ENCODE measurements around the gene IGF2R. TPM values are rescaled to one million over a fixed set of nuclear protein-coding genes. Genes with fewer than 3 reads are reported as not detected.

IGF2R gene
- total and polyA plus RNA-seq, 2 donors from 2014 or later, result 23.7 to 88.6 TPM

DNA sequence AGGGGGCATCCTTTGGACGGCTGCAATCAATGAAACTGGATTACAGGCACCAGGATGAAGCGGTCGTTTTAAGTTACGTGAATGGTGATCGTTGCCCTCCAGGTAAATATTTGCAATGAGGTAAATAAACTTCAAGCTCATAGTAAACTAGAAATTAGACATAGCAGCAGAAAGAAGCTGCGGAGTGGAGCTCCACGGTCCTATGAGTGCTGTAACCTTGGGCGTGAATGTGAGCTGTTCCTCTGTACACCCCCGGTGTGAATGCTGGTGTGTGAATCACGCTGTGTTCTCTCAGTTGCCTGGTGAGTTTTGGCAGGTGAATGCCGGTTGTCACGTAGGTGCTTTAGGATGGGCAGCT lies 110.8 kb downstream of the IGF2R start:
- FAIRE-seq (no peak), DNase-seq (no peak)
- TF ChIP-seq, protein P1, sequence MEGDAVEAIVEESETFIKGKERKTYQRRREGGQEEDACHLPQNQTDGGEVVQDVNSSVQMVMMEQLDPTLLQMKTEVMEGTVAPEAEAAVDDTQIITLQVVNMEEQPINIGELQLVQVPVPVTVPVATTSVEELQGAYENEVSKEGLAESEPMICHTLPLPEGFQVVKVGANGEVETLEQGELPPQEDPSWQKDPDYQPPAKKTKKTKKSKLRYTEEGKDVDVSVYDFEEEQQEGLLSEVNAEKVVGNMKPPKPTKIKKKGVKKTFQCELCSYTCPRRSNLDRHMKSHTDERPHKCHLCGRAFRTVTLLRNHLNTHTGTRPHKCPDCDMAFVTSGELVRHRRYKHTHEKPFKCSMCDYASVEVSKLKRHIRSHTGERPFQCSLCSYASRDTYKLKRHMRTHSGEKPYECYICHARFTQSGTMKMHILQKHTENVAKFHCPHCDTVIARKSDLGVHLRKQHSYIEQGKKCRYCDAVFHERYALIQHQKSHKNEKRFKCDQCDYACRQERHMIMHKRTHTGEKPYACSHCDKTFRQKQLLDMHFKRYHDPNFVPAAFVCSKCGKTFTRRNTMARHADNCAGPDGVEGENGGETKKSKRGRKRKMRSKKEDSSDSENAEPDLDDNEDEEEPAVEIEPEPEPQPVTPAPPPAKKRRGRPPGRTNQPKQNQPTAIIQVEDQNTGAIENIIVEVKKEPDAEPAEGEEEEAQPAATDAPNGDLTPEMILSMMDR (IDR thresholded peaks at IDR 0.05; ENCODE audit: borderline replicate concordance, extremely low read depth, insufficient read depth), result no peak
- Histone ChIP-seq H3K27me3 (ENCODE audit: control insufficient read depth, insufficient read depth, low read length) (no peaks in the 10 kb centered on the region), H3K4me3 (ENCODE audit: low read length in 3 of 3) (no peak overlapping the region), H3K9ac (ENCODE audit: low read length in 3 of 3) (no peak overlapping the region), H3K27ac (ENCODE audit: low read depth in 2 of 2, low read length in 2 of 2) (no peak overlapping the region), H3K4me1 (ENCODE audit: control insufficient read depth in 2 of 3, insufficient read depth in 2 of 3, low read depth in 1 of 3, low read length in 3 of 3) (no peaks in the 10 kb centered on the region), H3K9me3 (ENCODE audit: control insufficient read depth in 2 of 3, insufficient read depth in 1 of 3, low read length in 3 of 3) (no peaks in the 10 kb centered on the region), H3K36me3 (ENCODE audit: control insufficient read depth in 2 of 3, insufficient read depth in 3 of 3, low read length in 3 of 3) (peaks cover 7 to 65% (median 44%) of the 10 kb centered on the region in 3 donors)
- intact Hi-C loops (cut with DNase I), result no loop called here

DNA sequence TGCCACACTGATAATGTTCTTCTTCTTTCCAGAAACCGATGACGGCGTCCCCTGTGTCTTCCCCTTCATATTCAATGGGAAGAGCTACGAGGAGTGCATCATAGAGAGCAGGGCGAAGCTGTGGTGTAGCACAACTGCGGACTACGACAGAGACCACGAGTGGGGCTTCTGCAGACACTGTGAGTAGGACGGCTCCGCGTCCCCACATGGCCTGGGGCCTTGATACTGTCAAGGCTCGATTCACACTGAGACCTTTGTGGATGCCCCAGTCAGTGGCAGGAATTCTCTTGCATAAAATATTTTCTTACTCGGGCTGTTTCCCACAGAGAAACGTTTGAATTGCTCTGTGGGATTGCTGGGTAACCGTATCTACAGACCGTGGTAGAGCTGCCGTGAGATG lies 111.2 kb downstream of the IGF2R start:
- no peak overlapping the region for H3K27ac ChIP-seq (ENCODE audit: low read depth in 2 of 2, low read length in 2 of 2)
- FAIRE-seq (no peak), DNase-seq (no peak)
- intact Hi-C loops (cut with DNase I), result no loop called here
- H3K9ac ChIP-seq (ENCODE audit: low read length in 3 of 3), result no peak overlapping the region
- no peaks in the 10 kb centered on the region for H3K9me3 ChIP-seq (ENCODE audit: control insufficient read depth in 2 of 3, insufficient read depth in 1 of 3, low read length in 3 of 3)
- peaks cover 9 to 69% (median 46%) of the 10 kb centered on the region in 3 donors for H3K36me3 ChIP-seq (ENCODE audit: control insufficient read depth in 2 of 3, insufficient read depth in 3 of 3, low read length in 3 of 3)
- TF ChIP-seq, protein P1 (IDR thresholded peaks at IDR 0.05; ENCODE audit: borderline replicate concordance, extremely low read depth, insufficient read depth), result no peak
- no peaks in the 10 kb centered on the region for H3K4me1 ChIP-seq (ENCODE audit: control insufficient read depth in 2 of 3, insufficient read depth in 2 of 3, low read depth in 1 of 3, low read length in 3 of 3)
- H3K27me3 ChIP-seq (ENCODE audit: control insufficient read depth, insufficient read depth, low read length), result no peaks in the 10 kb centered on the region
- H3K4me3 ChIP-seq (ENCODE audit: low read length in 3 of 3), result no peak overlapping the region

DNA sequence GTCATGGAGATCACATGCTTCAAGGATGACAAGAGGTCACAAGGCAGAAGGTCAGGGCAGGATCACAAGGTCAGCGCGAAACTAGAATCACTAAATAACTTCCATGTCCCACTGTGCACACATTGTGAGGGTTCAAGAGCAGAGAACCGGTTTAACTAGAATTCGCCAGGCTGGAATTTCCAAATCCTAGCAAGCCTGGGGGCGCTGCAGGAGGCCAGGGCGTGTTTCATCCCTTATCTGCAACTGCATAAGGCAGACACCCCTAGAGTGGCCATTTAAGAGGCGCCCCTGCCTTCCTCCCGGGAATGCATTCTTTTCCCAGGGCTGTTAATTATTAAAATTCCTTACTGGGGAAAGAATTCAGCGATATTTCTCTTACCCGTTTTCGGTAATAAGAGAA lies 112.5 kb downstream of the IGF2R start:
- H3K27ac ChIP-seq (ENCODE audit: low read depth in 2 of 2, low read length in 2 of 2), result no peak overlapping the region
- H3K4me3 ChIP-seq (ENCODE audit: low read length in 3 of 3), result no peak overlapping the region
- DNase-seq (no peak), FAIRE-seq (no peak)
- intact Hi-C loops (cut with DNase I), result no loop called here
- H3K27me3 ChIP-seq (ENCODE audit: control insufficient read depth, insufficient read depth, low read length), result no peaks in the 10 kb centered on the region
- TF ChIP-seq, protein P1 (IDR thresholded peaks at IDR 0.05; ENCODE audit: borderline replicate concordance, extremely low read depth, insufficient read depth), result no peak
- no peaks in the 10 kb centered on the region for H3K4me1 ChIP-seq (ENCODE audit: control insufficient read depth in 2 of 3, insufficient read depth in 2 of 3, low read depth in 1 of 3, low read length in 3 of 3)
- peaks cover 11 to 70% (median 50%) of the 10 kb centered on the region in 3 donors for H3K36me3 ChIP-seq (ENCODE audit: control insufficient read depth in 2 of 3, insufficient read depth in 3 of 3, low read length in 3 of 3)
- H3K9ac ChIP-seq (ENCODE audit: low read length in 3 of 3), result no peak overlapping the region
- H3K9me3 ChIP-seq (ENCODE audit: control insufficient read depth in 2 of 3, insufficient read depth in 1 of 3, low read length in 3 of 3), result no peaks in the 10 kb centered on the region

DNA sequence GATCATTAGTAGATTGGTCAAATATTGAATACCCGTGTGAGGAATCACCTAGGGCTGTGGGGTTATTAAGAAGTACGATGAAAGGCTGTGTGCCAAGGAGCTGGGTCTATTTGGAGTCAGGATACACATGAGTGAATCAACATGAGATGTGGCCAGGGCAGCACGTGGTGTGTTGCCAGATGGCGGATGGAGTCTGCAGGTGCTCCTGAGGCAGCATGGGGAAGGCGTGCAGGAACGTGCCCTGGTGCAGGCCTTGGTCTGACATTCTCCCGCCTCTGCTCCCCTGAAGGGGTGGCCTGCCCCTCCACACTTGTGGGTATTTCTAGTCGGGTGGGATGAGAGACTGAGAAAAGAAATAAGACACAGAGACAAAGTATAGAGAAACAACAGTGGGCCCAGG lies 113.7 kb downstream of the IGF2R start:
- Histone ChIP-seq H3K4me1 (ENCODE audit: control insufficient read depth in 2 of 3, insufficient read depth in 2 of 3, low read depth in 1 of 3, low read length in 3 of 3) (no peaks in the 10 kb centered on the region), H3K27ac (ENCODE audit: low read depth in 2 of 2, low read length in 2 of 2) (no peak overlapping the region), H3K36me3 (ENCODE audit: control insufficient read depth in 2 of 3, insufficient read depth in 3 of 3, low read length in 3 of 3) (peaks cover 11 to 74% (median 53%) of the 10 kb centered on the region in 3 donors), H3K9me3 (ENCODE audit: control insufficient read depth in 2 of 3, insufficient read depth in 1 of 3, low read length in 3 of 3) (no peaks in the 10 kb centered on the region), H3K4me3 (ENCODE audit: low read length in 3 of 3) (no peak overlapping the region), H3K9ac (ENCODE audit: low read length in 3 of 3) (no peak overlapping the region), H3K27me3 (ENCODE audit: control insufficient read depth, insufficient read depth, low read length) (no peaks in the 10 kb centered on the region)
- intact Hi-C loops (cut with DNase I), result no loop called here
- DNase-seq (no peak), FAIRE-seq (no peak)
- TF ChIP-seq, protein P1 (IDR thresholded peaks at IDR 0.05; ENCODE audit: borderline replicate concordance, extremely low read depth, insufficient read depth), result no peak

All from kidney (tissue), 14 donors.